Measurements from ENCODE around the gene CDC6. TPM values are rescaled to one million over a fixed set of nuclear protein-coding genes. Genes with fewer than 3 reads are reported as not detected.

The CDC6 gene
- total RNA-seq, 4 donors from 2014 or later: 2.5 to 21.5 (median 3.4) TPM

GRCh38 chr17:40327244-40327729 is 39.6 kb downstream of the CDC6 start:
- Histone ChIP-seq H3K4me1 (peaks cover 11 to 96% (median 74%) of the 10 kb centered on the region in 4 donors), H3K4me3 (no peak overlapping the region), H3K36me3 (peaks cover 0 to 11% (median 0%) of the 10 kb centered on the region in 3 donors), H3K27me3 (no peaks in the 10 kb centered on the region), H3K27ac (peak overlapping the region; percentile 65 to 98 (median 90)), H3K9me3 (no peaks in the 10 kb centered on the region)
- TF ChIP-seq POLR2A (IDR thresholded peaks at IDR 0.05) (no peak), CTCF (IDR thresholded peaks at IDR 0.05) (no peak)
- peak in 1 of 3 donors; percentile 52 for DNase-seq

- Histone ChIP-seq H3K36me3 (peaks cover 0 to 11% (median 0%) of the 10 kb centered on the region in 3 donors), H3K4me3 (no peak overlapping the region), H3K27ac (peak overlapping the region; percentile 46 to 98 (median 74)), H3K9me3 (no peaks in the 10 kb centered on the region), H3K27me3 (no peaks in the 10 kb centered on the region), H3K4me1 (peaks cover 11 to 97% (median 75%) of the 10 kb centered on the region in 4 donors)
- peak in 1 of 3 donors; percentile 52 for DNase-seq
- no peak for TF ChIP-seq CTCF (IDR thresholded peaks at IDR 0.05)
- TF ChIP-seq POLR2A (IDR thresholded peaks at IDR 0.05): no peak
Measured at GRCh38 chr17:40327735-40328385, 40.2 kb downstream of the CDC6 start.

GRCh38 chr17:40328386-40328766 is 40.7 kb downstream of the CDC6 start:
- Histone ChIP-seq H3K4me3 (no peak overlapping the region), H3K36me3 (peaks cover 0 to 11% (median 0%) of the 10 kb centered on the region in 3 donors), H3K27ac (peak overlapping the region in 3 of 4 donors; percentile 14 to 98 (median 46)), H3K4me1 (peaks cover 11 to 96% (median 70%) of the 10 kb centered on the region in 4 donors), H3K9me3 (no peaks in the 10 kb centered on the region), H3K27me3 (no peaks in the 10 kb centered on the region)
- no peak for TF ChIP-seq POLR2A (IDR thresholded peaks at IDR 0.05)
- TF ChIP-seq CTCF (IDR thresholded peaks at IDR 0.05): no peak
- DNase-seq: no peak

GRCh38 chr17:40329839-40330794 is 42.4 kb downstream of the CDC6 start:
- Histone ChIP-seq H3K4me3 (no peak overlapping the region), H3K27ac (peak overlapping the region; percentile 38 to 77 (median 74)), H3K4me1 (peaks cover 11 to 94% (median 62%) of the 10 kb centered on the region in 4 donors), H3K9me3 (no peaks in the 10 kb centered on the region), H3K36me3 (peaks cover 0 to 11% (median 0%) of the 10 kb centered on the region in 3 donors), H3K27me3 (no peaks in the 10 kb centered on the region)
- DNase-seq: peak in 2 of 3 donors; percentile 76 to 81
- TF ChIP-seq CTCF (IDR thresholded peaks at IDR 0.05): no peak
- no peak for TF ChIP-seq POLR2A (IDR thresholded peaks at IDR 0.05)

GRCh38 chr17:40330850-40331470 is 43.3 kb downstream of the CDC6 start:
- H3K4me3 ChIP-seq: no peak overlapping the region
- peak overlapping the region; percentile 38 to 77 (median 74) for H3K27ac ChIP-seq
- no peaks in the 10 kb centered on the region for H3K27me3 ChIP-seq
- H3K9me3 ChIP-seq: no peaks in the 10 kb centered on the region
- no peak for TF ChIP-seq POLR2A (IDR thresholded peaks at IDR 0.05)
- no peak for TF ChIP-seq CTCF (IDR thresholded peaks at IDR 0.05)
- peaks cover 11 to 93% (median 55%) of the 10 kb centered on the region in 4 donors for H3K4me1 ChIP-seq
- DNase-seq: no peak
- H3K36me3 ChIP-seq: peaks cover 0 to 11% (median 0%) of the 10 kb centered on the region in 3 donors

Measured in Peyer's patch (tissue), 4 donors.